ENCODE measurements around the gene USP34. TPM values are rescaled to one million over a fixed set of nuclear protein-coding genes. Genes with fewer than 3 reads are reported as not detected.

USP34 gene
- total and polyA plus RNA-seq, 9 of the 15 experiments (the other 6 are each of a cell fraction or from before 2014, with no cell fraction given) = 19.8 to 108 (median 67.8) TPM

DNA sequence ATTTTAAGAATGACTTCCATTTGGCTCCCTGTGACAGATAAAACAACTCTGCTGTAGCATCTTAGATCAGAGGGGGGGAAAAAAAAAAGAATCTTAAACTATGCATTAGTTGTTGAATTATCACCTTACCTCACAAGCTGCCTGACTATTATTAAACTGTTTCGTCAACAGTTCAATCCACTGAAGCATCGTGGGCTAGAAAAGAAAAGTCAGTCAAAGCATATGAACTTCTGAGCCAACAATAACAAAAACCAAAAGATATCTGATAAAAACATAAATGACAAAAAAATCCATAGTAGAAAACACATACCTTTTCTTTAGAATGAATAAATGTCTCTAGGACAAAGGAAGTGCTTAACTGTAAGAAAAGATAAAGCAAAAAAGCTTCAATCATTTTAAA lies 235.2 kb downstream of the USP34 start:
- in situ Hi-C loops (cut with MboI) (no loop called here), intact Hi-C loops (cut with micrococcal nuclease) (no loop called here)
- Histone ChIP-seq H3K9me3 (replicated peaks; ENCODE audit: control insufficient read depth, insufficient read depth, low read depth, low read length) (no peaks in the 10 kb centered on the region), H4K20me1 (replicated peaks; ENCODE audit: control insufficient read depth, insufficient read depth, low read length) (no peaks in the 10 kb centered on the region), H3K79me2 (ENCODE audit: control insufficient read depth, insufficient read depth, low read length) (no peaks in the 10 kb centered on the region), H3K36me3 (ENCODE audit: control insufficient read depth, insufficient read depth, low read length) (peaks cover 64% of the 10 kb centered on the region; the same call in 2 of the 3 replicates), H2AFZ (ENCODE audit: low read depth, low read length) (no peak overlapping the region), H3K9ac (ENCODE audit: insufficient read depth in 1 of 2, low read depth in 2 of 2, low read length in 2 of 2) (no peak overlapping the region), H3K4me2 (ENCODE audit: insufficient read depth, low read length) (no peak overlapping the region), H3K27ac (ENCODE audit: extremely low read depth, low read depth, low read length) (no peak overlapping the region), H3K9me1 (ENCODE audit: control insufficient read depth, insufficient read depth, low read length) (no peaks in the 10 kb centered on the region), H3K4me3 (no peak overlapping the region), H3K27me3 (ENCODE audit: control insufficient read depth in 2 of 2, insufficient read depth in 2 of 2, low read length in 2 of 2) (no peaks in the 10 kb centered on the region), H3K4me1 (replicated peaks in 1 of 2; ENCODE audit: control insufficient read depth in 2 of 2, insufficient read depth in 2 of 2, low read length in 2 of 2) (no peaks in the 10 kb centered on the region)
- DNase-seq (ENCODE audit: extremely low read depth in 1 of 4, low spot score in 3 of 4) (no peak), ATAC-seq (no peak), FAIRE-seq (no peak)
- 96% methylated on average over 2 of the region's 2 CpGs for WGBS (ENCODE audit: insufficient coverage, low coverage, missing lambda C conversion rate)
- TF ChIP-seq JUND (IDR thresholded peaks at IDR 0.05; ENCODE audit: borderline replicate concordance, low read depth, low read length) = no peak
- TF ChIP-seq JUND (tag; IDR thresholded peaks at IDR 0.05; ENCODE audit: borderline replicate concordance, low read depth, low read length) = no peak
- TF ChIP-seq GABPB2 (CRISPR knock-in tag; conservative IDR thresholded peaks at IDR 0.05) = no peak
- no peak for TF ChIP-seq DIDO1 (tag; IDR thresholded peaks at IDR 0.05; ENCODE audit: low read depth)
- no peak for TF ChIP-seq SAFB2 (IDR thresholded peaks at IDR 0.05; ENCODE audit: borderline replicate concordance, low read depth, low read length, severe bottlenecking)
- TF ChIP-seq STAT5A (IDR thresholded peaks at IDR 0.05; ENCODE audit: borderline replicate concordance, low read length) = no peak
- TF ChIP-seq, protein P1, sequence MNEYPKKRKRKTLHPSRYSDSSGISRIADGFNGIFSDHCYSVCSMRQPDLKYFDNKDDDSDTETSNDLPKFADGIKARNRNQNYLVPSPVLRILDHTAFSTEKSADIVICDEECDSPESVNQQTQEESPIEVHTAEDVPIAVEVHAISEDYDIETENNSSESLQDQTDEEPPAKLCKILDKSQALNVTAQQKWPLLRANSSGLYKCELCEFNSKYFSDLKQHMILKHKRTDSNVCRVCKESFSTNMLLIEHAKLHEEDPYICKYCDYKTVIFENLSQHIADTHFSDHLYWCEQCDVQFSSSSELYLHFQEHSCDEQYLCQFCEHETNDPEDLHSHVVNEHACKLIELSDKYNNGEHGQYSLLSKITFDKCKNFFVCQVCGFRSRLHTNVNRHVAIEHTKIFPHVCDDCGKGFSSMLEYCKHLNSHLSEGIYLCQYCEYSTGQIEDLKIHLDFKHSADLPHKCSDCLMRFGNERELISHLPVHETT (CRISPR knock-in tag; conservative IDR thresholded peaks at IDR 0.05 in 1 of 2, IDR thresholded peaks at IDR 0.05 in 1 of 2) = no peak
- no peak for TF ChIP-seq CBX8 (IDR thresholded peaks at IDR 0.05; ENCODE audit: borderline replicate concordance, extremely low read depth, low read depth, low read length, poor library complexity, severe bottlenecking)
- TF ChIP-seq CHD1 (IDR thresholded peaks at IDR 0.05; ENCODE audit: low read length) = no peak
- TF ChIP-seq, protein P2, sequence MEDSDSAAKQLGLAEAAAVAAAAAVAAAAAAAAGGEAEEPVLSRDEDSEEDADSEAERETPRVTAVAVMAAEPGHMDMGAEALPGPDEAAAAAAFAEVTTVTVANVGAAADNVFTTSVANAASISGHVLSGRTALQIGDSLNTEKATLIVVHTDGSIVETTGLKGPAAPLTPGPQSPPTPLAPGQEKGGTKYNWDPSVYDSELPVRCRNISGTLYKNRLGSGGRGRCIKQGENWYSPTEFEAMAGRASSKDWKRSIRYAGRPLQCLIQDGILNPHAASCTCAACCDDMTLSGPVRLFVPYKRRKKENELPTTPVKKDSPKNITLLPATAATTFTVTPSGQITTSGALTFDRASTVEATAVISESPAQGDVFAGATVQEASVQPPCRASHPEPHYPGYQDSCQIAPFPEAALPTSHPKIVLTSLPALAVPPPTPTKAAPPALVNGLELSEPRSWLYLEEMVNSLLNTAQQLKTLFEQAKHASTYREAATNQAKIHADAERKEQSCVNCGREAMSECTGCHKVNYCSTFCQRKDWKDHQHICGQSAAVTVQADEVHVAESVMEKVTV (CRISPR knock-in tag; IDR thresholded peaks at IDR 0.05) = no peak
- TF ChIP-seq ILF3 (IDR thresholded peaks at IDR 0.05; ENCODE audit: borderline replicate concordance) = no peak
- no peak for TF ChIP-seq LARP7 (IDR thresholded peaks at IDR 0.05)
- TF ChIP-seq TAF7 (tag; IDR thresholded peaks at IDR 0.05) = no peak
- POLR2A ChIA-PET = interaction anchor here (1.0 kb wide), 1 partner anchor 9 kb away, joined by 3 read pairs; no protein-coding TSS in a partner anchor
- CTCF ChIA-PET (ENCODE audit: low intra/inter-chr PET ratio) = no interaction called here
- no TSS peak for BruUV-seq (replicated peaks)

All from K562 (cell line).